Inflammatory macrophage (primary cell): Measurements from ENCODE around the gene KCNK4.

Source experiments
- DNase-seq, 2 donors: peaks; one replicate each; pipeline ENCODE4 v3.0.0-alpha.2; 2020 to 2022

Gene KCNK4

GRCh38 chr11:64253481-64253880 lies 37.6 kb upstream of the KCNK4 start:
- DNase-seq, result no peak

DNA sequence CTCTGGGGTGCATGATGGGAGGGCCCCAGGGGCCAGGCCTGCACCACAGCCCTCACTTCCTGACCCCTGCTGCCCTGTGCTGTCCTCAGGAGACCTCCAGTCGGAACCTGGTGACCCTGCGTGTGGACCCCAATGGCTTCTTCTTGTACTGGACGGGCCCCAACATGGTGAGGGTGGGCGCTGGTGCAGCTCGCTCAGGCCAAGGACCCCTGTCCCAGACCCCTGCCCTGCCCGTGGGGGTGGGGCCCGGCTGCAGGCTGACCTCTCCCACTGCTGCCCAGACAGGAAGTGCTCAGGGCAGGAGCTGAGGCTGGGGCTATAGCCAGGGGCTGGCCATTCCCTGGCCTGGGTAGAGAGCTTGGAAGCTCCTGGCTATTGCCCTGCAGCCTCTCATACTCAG lies 36.8 kb upstream of the KCNK4 start:
- no peak for DNase-seq

GRCh38 chr11:64255135-64256128 lies 35.7 kb upstream of the KCNK4 start:
- no peak for DNase-seq

GRCh38 chr11:64256300-64256699 lies 34.8 kb upstream of the KCNK4 start:
- no peak for DNase-seq

GRCh38 chr11:64258356-64258755 lies 32.7 kb upstream of the KCNK4 start:
- no peak for DNase-seq

- no peak for DNase-seq
Measured at GRCh38 chr11:64258946-64259532, 32.1 kb upstream of the KCNK4 start.

DNA sequence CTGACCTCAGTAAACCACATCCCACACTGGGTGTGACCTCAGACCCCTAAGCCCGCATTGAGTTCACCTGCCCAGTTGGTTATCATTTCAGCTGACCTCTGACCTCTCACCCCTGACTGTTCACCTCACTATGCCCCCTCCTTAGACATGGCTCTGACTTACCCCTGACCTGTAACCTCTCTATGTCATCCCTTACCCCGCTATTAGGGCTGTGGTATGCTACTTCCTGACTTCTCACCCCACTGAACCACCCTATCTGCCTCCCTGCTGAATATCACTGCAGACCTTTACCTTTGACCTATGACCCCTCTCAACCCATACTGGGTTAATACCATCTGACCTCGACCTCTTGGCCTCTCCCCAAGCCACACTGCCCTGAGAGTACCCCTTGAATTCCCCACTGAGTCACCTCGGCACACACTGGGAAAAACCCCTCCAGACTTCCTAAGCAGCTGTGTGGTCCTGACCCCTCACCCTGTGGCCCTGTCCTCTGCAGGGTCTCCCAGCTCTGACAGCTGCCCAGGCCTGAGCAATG lies 31.5 kb upstream of the KCNK4 start:
- DNase-seq, result no peak

- no peak for DNase-seq
Measured at GRCh38 chr11:64260147-64260708, 30.9 kb upstream of the KCNK4 start.

DNA sequence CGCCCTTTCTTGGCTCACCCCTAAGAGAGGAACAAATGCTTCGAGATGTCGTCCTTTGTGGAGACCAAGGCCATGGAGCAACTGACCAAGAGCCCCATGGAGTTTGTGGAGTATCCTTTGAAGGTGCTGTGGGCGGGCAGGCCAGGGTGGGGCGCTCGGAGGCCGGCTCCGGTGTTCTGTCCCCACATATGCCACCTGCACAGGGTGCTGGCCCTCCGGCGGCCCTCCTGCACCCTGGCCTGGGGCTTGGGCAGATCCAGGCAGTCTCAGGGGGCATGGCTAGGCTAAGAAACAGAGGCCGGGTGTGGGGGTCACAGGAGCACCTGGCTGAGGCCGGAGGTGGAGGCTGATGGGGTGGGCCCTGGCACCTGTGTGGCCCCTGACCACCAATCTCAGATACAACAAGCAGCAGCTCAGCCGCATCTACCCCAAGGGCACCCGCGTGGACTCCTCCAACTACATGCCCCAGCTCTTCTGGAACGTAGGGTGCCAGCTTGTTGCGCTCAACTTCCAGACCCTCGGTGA lies 29.5 kb upstream of the KCNK4 start:
- DNase-seq, result no peak

GRCh38 chr11:64262271-64263002 lies 28.7 kb upstream of the KCNK4 start:
- DNase-seq, result no peak

DNA sequence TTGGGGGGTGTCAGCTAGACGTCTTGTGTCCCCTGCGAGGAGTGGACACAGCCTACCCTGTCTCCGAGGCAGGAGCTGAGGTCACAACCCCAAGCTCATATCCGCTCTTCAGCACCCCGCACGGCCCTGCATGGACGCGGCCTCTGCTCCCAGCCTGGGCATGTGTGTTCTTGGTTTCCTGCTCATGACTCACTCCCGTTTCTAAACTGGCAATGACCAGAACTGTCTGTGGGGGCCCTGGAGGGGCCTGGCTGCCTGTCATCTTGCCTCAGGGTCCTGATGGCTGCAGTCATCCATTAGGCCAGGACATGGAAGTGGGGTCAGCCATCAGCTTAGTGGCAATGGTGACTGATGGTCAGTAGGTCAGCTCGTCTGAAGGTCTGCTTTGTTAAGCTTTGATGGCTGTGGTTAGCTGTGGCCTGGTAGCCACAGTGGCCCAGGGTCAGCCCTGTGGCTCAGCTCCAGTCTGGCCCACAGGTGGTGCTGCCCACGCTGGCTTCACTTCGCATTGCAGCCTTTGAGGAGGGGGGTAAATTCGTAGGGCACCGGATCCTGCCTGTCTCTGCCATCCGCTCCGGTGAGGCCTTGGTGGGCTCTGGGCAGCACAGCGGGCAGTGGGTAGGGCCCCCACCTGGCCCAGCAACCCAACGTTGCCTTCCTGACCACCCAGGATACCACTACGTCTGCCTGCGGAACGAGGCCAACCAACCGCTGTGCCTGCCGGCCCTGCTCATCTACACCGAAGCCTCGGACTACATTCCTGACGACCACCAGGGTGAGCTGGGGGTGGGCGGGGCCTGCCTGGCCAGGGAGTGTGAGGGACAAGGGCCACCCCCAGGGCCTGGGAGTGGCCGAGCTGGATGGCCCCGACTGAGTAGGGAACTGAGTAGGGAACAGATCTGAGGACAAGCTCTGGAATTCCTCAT lies 27.8 kb upstream of the KCNK4 start:
- DNase-seq, result no peak

DNA sequence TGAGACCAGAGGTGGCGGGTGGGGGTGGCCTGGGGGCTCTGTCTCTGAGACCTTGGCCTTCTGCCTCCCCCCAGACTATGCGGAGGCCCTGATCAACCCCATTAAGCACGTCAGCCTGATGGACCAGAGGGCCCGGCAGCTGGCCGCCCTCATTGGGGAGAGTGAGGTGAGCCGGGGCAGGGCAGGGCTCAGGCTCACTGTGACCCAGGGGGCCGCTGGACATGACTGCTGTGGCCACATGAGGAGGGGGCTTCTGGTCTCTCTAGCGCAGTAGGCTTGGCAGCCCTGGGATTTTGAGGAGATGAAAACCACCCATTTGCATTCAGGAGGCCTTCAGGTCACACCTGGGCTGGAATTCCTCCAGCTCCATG lies 27.2 kb upstream of the KCNK4 start:
- DNase-seq, result no peak

GRCh38 chr11:64264371-64264852 lies 26.7 kb upstream of the KCNK4 start:
- no peak for DNase-seq

GRCh38 chr11:64265176-64266160 lies 25.6 kb upstream of the KCNK4 start:
- no peak for DNase-seq

DNA sequence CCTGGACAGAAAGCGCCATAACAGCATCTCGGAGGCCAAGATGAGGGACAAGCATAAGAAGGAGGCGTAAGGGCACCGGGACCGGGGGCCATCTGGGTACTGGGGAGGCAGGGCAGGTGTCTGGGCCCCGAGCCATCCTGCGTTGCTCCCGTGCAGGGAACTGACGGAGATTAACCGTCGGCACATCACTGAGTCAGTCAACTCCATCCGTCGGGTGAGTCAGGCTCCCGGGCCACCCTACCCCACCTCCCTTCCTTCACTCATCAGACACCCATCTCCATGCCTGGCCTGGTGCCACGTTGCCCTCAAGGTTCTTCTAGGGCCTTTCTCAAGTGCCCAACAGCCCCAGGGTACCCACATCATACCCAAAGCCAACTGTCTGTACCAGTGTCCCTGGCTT lies 24.8 kb upstream of the KCNK4 start:
- DNase-seq, result no peak

DNA sequence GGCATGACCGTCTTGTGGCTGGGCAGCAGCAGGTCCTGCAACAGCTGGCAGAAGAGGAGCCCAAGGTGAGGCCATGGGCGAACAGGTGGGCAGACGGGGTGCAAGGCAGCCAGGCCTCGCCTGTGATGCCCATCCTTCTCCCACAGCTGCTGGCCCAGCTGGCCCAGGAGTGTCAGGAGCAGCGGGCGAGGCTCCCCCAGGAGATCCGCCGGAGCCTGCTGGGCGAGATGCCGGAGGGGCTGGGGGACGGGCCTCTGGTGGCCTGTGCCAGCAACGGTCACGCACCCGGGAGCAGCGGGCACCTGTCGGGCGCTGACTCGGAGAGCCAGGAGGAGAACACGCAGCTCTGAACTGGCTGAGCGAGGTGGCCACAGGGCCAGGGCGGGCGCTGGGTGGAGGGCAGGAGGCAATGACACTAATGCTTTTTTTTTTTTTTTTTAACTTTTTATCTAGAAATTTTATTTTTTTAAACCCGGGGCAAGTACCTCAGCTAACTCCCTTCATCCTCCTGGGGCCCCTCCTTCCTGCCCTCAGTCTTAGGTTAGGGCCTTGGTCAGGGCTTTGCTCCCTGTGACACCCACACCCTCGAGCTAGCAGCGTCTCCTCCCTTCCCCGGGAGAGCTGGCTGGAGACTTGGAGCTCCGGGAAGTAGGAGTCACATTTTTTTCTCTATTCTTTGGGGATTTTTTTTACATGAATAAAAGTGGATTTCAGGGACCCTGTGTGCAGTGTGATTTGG lies 23.7 kb upstream of the KCNK4 start:
- no peak for DNase-seq

- DNase-seq, result peak; percentile 59
Measured at GRCh38 chr11:64268025-64268892, 22.8 kb upstream of the KCNK4 start.

DNA sequence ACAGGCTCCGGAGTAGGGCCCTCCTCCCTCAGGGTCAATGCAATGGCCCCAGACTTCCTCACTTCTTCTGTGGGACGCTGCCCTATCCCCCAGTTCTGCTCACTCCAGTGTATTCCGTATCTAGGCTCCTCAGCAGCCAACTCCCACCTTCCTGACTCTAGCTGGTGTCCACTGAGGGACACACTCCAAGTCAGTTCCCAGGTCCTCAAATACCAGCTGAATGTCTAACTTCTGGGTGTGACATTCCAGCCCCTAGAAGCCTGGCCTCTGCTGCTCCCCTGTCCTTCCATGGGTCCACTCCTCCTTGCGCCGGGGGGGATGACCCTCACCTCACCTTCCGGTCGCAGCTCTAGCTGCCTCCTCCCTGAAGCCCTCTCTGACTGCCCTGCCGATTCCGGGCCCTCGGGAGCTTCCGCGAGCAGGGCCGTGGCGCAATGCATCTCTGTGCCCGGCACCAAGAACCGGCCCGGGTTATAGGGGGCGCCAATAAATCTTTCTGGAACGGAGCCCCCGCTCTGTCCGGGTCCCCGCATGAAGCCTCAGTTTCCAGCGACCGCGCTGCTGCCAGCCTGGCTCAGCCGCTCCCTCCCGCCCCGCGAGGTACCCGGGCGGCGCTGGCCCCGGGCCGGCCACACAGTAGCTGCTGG lies 22.1 kb upstream of the KCNK4 start:
- peak; percentile 77 to 83 for DNase-seq
